Osteoblast (primary cell): Measurements from ENCODE around the gene GDAP1L1. TPM values are rescaled to one million over a fixed set of nuclear protein-coding genes. Genes with fewer than 3 reads are reported as not detected.

Source experiments
- DNase-seq: peaks from one replicate; pipeline ENCODE4 v3.0.0; 2011; ENCODE audit warnings: low spot score, mixed read lengths; ENCODE audit not compliant: insufficient read length; ENCODE audit errors: missing footprints
- H2AFZ ChIP-seq: 2 replicates; pipeline ENCODE4 v1.6.0; 2011; ENCODE audit warnings: mild to moderate bottlenecking, low read length
- H3K27ac ChIP-seq: 2 replicates; pipeline ENCODE4 v1.5.1; 2011; ENCODE audit warnings: mild to moderate bottlenecking, low read depth, low read length, moderate library complexity
- H3K27me3 ChIP-seq: 2 replicates; pipeline ENCODE4 v1.6.0; 2012; ENCODE audit warnings: mild to moderate bottlenecking, control low read depth, inconsistent platforms, low read length, moderate library complexity; ENCODE audit not compliant: insufficient read depth
- H3K36me3 ChIP-seq: 2 replicates; pipeline ENCODE4 v1.5.1; 2011; ENCODE audit warnings: mild to moderate bottlenecking, low read length, control low read depth, moderate library complexity; ENCODE audit not compliant: insufficient read depth
- H3K4me1 ChIP-seq: 2 replicates; pipeline ENCODE4 v1.5.1; 2011; ENCODE audit warnings: mild to moderate bottlenecking, low read length, control low read depth, moderate library complexity; ENCODE audit not compliant: insufficient read depth
- H3K4me2 ChIP-seq: 2 replicates; pipeline ENCODE4 v1.6.0; 2011; ENCODE audit warnings: mild to moderate bottlenecking, low read length; ENCODE audit not compliant: insufficient read depth
- H3K4me3 ChIP-seq: fragments of 200-600 bp; sonication (generic); 3 replicates; pipeline ENCODE4 v1.5.1; 2012; ENCODE audit warnings: mild to moderate bottlenecking, low read length, inconsistent platforms; ENCODE audit not compliant: insufficient read depth
- H3K79me2 ChIP-seq: 2 replicates; pipeline ENCODE4 v1.6.0; 2012; ENCODE audit warnings: mild to moderate bottlenecking, low read length, control low read depth, inconsistent platforms; ENCODE audit not compliant: insufficient read depth
- H3K9me3 ChIP-seq: 2 replicates; pipeline ENCODE4 v1.5.1; 2011; ENCODE audit warnings: low read depth, low read length, control low read depth
- H4K20me1 ChIP-seq: 2 replicates; pipeline ENCODE4 v1.6.0; 2012; ENCODE audit warnings: mild to moderate bottlenecking, low read length, control low read depth; ENCODE audit not compliant: insufficient read depth
- total RNA-seq: library from RNA; depleted of rRNA; stranded (reverse); fragments of >200 nt; gene quantifications from 2 replicates; pipeline ENCODE4 v1.2.3, GENCODE V29; 2012
- TF ChIP-seq, protein P1 (sequence below): IDR thresholded peaks from 2 replicates; pipeline ENCODE4 v1.5.1; 2011; ENCODE audit warnings: mild to moderate bottlenecking, low read depth, low read length, moderate library complexity; ENCODE audit errors: extremely low read depth

GDAP1L1 gene
- total RNA-seq, 1 donor, result 0.72 TPM

DNA sequence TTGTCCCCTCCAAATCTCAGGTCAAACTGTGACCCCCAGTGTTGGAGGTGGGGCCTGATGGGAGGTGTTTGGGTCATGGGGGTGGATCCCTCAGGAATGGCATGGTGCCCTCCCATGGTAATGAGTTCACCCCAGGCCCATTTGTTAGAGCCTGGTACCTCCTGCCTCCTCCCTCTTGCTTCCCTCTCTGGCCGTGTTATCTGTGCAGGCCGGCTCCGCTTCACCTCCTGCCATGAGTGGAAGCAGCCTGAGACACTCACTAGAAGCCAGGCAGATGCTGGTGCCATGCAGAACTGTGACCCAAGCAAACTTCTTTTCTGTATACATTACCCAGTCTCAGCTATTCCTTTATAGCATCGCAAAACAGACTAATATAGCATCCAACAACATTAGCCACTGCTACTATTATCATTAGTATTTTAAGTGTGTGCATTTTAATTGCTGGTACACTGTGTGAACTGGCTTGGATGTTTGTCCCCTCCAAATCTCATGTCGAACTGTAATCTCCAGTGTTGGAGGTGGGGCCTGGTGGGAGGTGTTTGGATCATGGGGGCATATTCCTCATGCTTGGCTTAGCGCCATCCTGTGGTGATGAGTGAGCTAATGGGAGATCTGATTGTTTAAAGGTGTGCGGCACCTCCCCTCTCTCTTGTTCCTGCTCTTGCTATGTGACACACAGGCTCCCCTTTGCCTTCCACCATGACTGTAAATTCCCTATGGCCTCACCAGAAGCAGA lies 24.3 kb upstream of the GDAP1L1 start:
- H3K4me3 ChIP-seq, result no peak overlapping the region
- DNase-seq, result no peak
- H3K27me3 ChIP-seq, result peaks cover 3% of the 10 kb centered on the region
- TF ChIP-seq, protein P1, sequence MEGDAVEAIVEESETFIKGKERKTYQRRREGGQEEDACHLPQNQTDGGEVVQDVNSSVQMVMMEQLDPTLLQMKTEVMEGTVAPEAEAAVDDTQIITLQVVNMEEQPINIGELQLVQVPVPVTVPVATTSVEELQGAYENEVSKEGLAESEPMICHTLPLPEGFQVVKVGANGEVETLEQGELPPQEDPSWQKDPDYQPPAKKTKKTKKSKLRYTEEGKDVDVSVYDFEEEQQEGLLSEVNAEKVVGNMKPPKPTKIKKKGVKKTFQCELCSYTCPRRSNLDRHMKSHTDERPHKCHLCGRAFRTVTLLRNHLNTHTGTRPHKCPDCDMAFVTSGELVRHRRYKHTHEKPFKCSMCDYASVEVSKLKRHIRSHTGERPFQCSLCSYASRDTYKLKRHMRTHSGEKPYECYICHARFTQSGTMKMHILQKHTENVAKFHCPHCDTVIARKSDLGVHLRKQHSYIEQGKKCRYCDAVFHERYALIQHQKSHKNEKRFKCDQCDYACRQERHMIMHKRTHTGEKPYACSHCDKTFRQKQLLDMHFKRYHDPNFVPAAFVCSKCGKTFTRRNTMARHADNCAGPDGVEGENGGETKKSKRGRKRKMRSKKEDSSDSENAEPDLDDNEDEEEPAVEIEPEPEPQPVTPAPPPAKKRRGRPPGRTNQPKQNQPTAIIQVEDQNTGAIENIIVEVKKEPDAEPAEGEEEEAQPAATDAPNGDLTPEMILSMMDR, result no peak
- H4K20me1 ChIP-seq, result peaks cover 5% of the 10 kb centered on the region
- H3K27ac ChIP-seq, result no peak overlapping the region
- no peaks in the 10 kb centered on the region for H3K4me1 ChIP-seq
- H3K4me2 ChIP-seq, result no peak overlapping the region
- H3K9me3 ChIP-seq, result no peaks in the 10 kb centered on the region
- H3K79me2 ChIP-seq, result no peaks in the 10 kb centered on the region
- H3K36me3 ChIP-seq, result no peaks in the 10 kb centered on the region
- H2AFZ ChIP-seq, result no peak overlapping the region

DNA sequence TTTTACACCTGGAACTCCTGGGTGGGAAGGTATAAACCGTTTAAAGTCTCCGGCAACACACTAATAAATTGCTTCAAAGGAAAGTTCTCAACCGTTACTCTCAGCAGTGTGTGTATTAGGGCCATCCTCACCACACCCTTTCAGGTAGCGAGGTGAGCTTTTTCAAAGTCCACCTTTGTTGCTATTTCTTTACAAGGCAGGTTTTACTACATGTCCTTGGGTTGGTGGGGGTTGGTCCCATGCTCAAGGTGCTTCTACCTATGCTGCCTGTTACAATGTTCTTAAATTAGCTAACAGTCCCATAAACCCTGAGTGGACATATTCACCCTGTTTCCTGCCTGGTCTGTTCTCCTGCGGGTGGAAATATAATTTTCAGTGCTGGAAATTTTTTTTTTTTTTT lies 23.4 kb upstream of the GDAP1L1 start:
- Histone ChIP-seq H3K27me3 (peaks cover 3% of the 10 kb centered on the region), H2AFZ (no peak overlapping the region), H3K4me3 (no peak overlapping the region), H3K4me2 (no peak overlapping the region), H3K4me1 (no peaks in the 10 kb centered on the region), H3K9me3 (no peaks in the 10 kb centered on the region), H3K27ac (no peak overlapping the region), H3K36me3 (no peaks in the 10 kb centered on the region), H3K79me2 (no peaks in the 10 kb centered on the region), H4K20me1 (peaks cover 5% of the 10 kb centered on the region)
- DNase-seq, result no peak
- TF ChIP-seq, protein P1, result no peak

GRCh38 chr20:44224637-44225036 lies 22.5 kb upstream of the GDAP1L1 start:
- DNase-seq, result no peak
- Histone ChIP-seq H3K4me2 (no peak overlapping the region), H3K27ac (no peak overlapping the region), H3K4me3 (no peak overlapping the region), H3K27me3 (peaks cover 3% of the 10 kb centered on the region), H2AFZ (no peak overlapping the region), H3K36me3 (no peaks in the 10 kb centered on the region), H4K20me1 (peaks cover 5% of the 10 kb centered on the region), H3K9me3 (no peaks in the 10 kb centered on the region), H3K4me1 (no peaks in the 10 kb centered on the region), H3K79me2 (no peaks in the 10 kb centered on the region)
- TF ChIP-seq, protein P1, result no peak

GRCh38 chr20:44228465-44229258 lies 18.4 kb upstream of the GDAP1L1 start:
- Histone ChIP-seq H3K4me1 (no peaks in the 10 kb centered on the region), H3K79me2 (no peaks in the 10 kb centered on the region), H2AFZ (no peak overlapping the region), H4K20me1 (no peaks in the 10 kb centered on the region), H3K9me3 (no peaks in the 10 kb centered on the region), H3K4me3 (no peak overlapping the region), H3K27ac (no peak overlapping the region), H3K4me2 (no peak overlapping the region), H3K27me3 (peaks cover 3% of the 10 kb centered on the region), H3K36me3 (no peaks in the 10 kb centered on the region)
- DNase-seq, result no peak
- TF ChIP-seq, protein P1, result no peak
